K562 (cell line): ENCODE measurements around the gene SH3GLB2.

ENCODE experiments used
- GTF2F1 ChIP-seq: IDR thresholded peaks from 2 replicates; pipeline ENCODE4 v1.6.1; 2011; ENCODE audit warnings: low read depth, low read length, improper control_type of control experiment
- HNRNPK ChIP-seq: fragments of 200-400 bp; formaldehyde crosslinking; IDR thresholded peaks from one replicate; pipeline ENCODE4 v1.6.1; 2018; ENCODE audit warnings: mild to moderate bottlenecking, low read depth, low read length; ENCODE audit not compliant: poor library complexity, severe bottlenecking
- SMAD3 ChIP-seq: fragments of 450-650 bp; formaldehyde crosslinking; conservative IDR thresholded peaks from 2 replicates; pipeline ENCODE4 v1.4.0; 2020; ENCODE audit warnings: mild to moderate bottlenecking
- SRF ChIP-seq, 2 experiments: fragments of 250-450, 450-650 bp in 1 of 2; sonication (Bioruptor Pico) in 1 of 2; sonication (generic) in 1 of 2; formaldehyde crosslinking; IDR thresholded peaks; 2 replicates each; pipeline versions ENCODE4 v1.5.0 to v1.5.1; 2020 to 2022; ENCODE audit warnings: mild to moderate bottlenecking in 1 of 2, missing genetic modification reagents in 1 of 2
- SRSF9 ChIP-seq: fragments of 200-400 bp; formaldehyde crosslinking; IDR thresholded peaks from 2 replicates; pipeline ENCODE4 v1.6.1; 2017; ENCODE audit warnings: low read depth, low read length, borderline replicate concordance
- YY1 ChIP-seq, 3 experiments: IDR thresholded peaks; 2 replicates each; pipeline ENCODE4 v1.6.1; 2011; ENCODE audit warnings: low read length in 2 of 3, mild to moderate bottlenecking in 2 of 3, moderate library complexity in 2 of 3, borderline replicate concordance in 1 of 3, control low read depth in 1 of 3, low read depth in 1 of 3; ENCODE audit not compliant: insufficient read depth in 3 of 3, insufficient replicate concordance in 2 of 3, control insufficient read depth in 1 of 3, insufficient read length in 1 of 3; ENCODE audit errors: extremely low read depth in 1 of 3
- ZNF239 ChIP-seq: fragments of 250-450 bp; sonication (Bioruptor Pico); IDR thresholded peaks from 2 replicates; pipeline ENCODE4 v1.4.0; 2020; ENCODE audit warnings: mild to moderate bottlenecking
- ZSCAN29 ChIP-seq: fragments of 450-650 bp; IDR thresholded peaks from 2 replicates; pipeline ENCODE4 v1.6.1; 2017
- TF ChIP-seq, protein P1 (sequence below), 3 experiments: IDR thresholded peaks in 2 of 3; conservative IDR thresholded peaks in 1 of 3; 2 replicates each; pipeline ENCODE4 v1.5.1; 2011 to 2012; ENCODE audit warnings: low read length in 3 of 3, mild to moderate bottlenecking in 3 of 3, control low read depth in 2 of 3, improper control_type of control experiment in 1 of 3, inconsistent platforms in 1 of 3, low read depth in 1 of 3, mixed read lengths in 1 of 3, moderate library complexity in 1 of 3; ENCODE audit not compliant: insufficient read depth in 2 of 3
- TF ChIP-seq, protein P2 (sequence below): IDR thresholded peaks from 3 replicates; pipeline ENCODE4 v1.6.1; 2011; ENCODE audit warnings: borderline replicate concordance, mild to moderate bottlenecking; ENCODE audit not compliant: insufficient read length, insufficient read depth
- TF ChIP-seq, protein P3 (sequence below), 2 experiments: IDR thresholded peaks; 2 replicates each; pipeline ENCODE4 v1.6.1; 2012; ENCODE audit warnings: improper control_type of control experiment in 2 of 2, low read depth in 2 of 2, low read length in 2 of 2, borderline replicate concordance in 1 of 2
- TF ChIP-seq, protein P4 (sequence below): sonication (generic); formaldehyde crosslinking; IDR thresholded peaks from 2 replicates; pipeline ENCODE4 v1.9.0; 2022; ENCODE audit warnings: mild to moderate bottlenecking, missing genetic modification reagents
- TF ChIP-seq, protein P5 (sequence below): sonication (generic); formaldehyde crosslinking; IDR thresholded peaks from 2 replicates; pipeline ENCODE4 v1.9.0; 2022; ENCODE audit warnings: mild to moderate bottlenecking, missing genetic modification reagents
- TF ChIP-seq, protein P6 (sequence below): fragments of 450-650 bp; conservative IDR thresholded peaks from 2 replicates; pipeline ENCODE4 v1.6.1; 2016; ENCODE audit warnings: missing genetic modification characterization, low read depth, mild to moderate bottlenecking, missing compliant biosample characterization, moderate library complexity

DNA sequence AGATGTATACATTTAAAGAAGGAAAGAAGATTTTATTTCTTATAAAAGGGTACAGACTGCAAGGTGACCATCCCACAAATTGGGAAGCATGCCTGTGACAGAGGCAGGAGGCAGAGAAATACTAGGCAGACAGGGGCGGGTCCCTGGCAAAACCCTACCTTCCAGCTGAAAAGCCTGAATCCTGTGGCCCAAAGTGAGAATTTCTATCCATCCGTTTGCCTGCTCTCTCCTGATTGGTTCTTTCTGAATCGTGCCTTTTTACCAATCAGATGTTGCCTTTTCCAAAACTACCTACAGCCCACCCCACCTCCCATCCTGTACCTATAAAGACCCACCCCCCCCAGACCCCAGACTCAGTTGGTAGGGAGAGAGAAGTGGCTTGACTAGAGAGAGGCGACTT is 3.4 kb upstream of the SH3GLB2 start:
- TF ChIP-seq, protein P1, sequence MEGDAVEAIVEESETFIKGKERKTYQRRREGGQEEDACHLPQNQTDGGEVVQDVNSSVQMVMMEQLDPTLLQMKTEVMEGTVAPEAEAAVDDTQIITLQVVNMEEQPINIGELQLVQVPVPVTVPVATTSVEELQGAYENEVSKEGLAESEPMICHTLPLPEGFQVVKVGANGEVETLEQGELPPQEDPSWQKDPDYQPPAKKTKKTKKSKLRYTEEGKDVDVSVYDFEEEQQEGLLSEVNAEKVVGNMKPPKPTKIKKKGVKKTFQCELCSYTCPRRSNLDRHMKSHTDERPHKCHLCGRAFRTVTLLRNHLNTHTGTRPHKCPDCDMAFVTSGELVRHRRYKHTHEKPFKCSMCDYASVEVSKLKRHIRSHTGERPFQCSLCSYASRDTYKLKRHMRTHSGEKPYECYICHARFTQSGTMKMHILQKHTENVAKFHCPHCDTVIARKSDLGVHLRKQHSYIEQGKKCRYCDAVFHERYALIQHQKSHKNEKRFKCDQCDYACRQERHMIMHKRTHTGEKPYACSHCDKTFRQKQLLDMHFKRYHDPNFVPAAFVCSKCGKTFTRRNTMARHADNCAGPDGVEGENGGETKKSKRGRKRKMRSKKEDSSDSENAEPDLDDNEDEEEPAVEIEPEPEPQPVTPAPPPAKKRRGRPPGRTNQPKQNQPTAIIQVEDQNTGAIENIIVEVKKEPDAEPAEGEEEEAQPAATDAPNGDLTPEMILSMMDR (IDR thresholded peaks at IDR 0.05 in 2 of 3, conservative IDR thresholded peaks at IDR 0.05 in 1 of 3; ENCODE audit: insufficient read depth in 2 of 3, low read depth in 1 of 3, low read length in 3 of 3): no peak
- no peak for TF ChIP-seq GTF2F1
- no peak for TF ChIP-seq HNRNPK
- TF ChIP-seq, protein P2, sequence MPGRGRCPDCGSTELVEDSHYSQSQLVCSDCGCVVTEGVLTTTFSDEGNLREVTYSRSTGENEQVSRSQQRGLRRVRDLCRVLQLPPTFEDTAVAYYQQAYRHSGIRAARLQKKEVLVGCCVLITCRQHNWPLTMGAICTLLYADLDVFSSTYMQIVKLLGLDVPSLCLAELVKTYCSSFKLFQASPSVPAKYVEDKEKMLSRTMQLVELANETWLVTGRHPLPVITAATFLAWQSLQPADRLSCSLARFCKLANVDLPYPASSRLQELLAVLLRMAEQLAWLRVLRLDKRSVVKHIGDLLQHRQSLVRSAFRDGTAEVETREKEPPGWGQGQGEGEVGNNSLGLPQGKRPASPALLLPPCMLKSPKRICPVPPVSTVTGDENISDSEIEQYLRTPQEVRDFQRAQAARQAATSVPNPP: no peak
- TF ChIP-seq, protein P3, sequence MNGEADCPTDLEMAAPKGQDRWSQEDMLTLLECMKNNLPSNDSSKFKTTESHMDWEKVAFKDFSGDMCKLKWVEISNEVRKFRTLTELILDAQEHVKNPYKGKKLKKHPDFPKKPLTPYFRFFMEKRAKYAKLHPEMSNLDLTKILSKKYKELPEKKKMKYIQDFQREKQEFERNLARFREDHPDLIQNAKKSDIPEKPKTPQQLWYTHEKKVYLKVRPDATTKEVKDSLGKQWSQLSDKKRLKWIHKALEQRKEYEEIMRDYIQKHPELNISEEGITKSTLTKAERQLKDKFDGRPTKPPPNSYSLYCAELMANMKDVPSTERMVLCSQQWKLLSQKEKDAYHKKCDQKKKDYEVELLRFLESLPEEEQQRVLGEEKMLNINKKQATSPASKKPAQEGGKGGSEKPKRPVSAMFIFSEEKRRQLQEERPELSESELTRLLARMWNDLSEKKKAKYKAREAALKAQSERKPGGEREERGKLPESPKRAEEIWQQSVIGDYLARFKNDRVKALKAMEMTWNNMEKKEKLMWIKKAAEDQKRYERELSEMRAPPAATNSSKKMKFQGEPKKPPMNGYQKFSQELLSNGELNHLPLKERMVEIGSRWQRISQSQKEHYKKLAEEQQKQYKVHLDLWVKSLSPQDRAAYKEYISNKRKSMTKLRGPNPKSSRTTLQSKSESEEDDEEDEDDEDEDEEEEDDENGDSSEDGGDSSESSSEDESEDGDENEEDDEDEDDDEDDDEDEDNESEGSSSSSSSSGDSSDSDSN (IDR thresholded peaks at IDR 0.05; ENCODE audit: borderline replicate concordance in 1 of 2, low read depth in 2 of 2, low read length in 2 of 2): no peak
- no peak for TF ChIP-seq ZSCAN29
- TF ChIP-seq, protein P4, sequence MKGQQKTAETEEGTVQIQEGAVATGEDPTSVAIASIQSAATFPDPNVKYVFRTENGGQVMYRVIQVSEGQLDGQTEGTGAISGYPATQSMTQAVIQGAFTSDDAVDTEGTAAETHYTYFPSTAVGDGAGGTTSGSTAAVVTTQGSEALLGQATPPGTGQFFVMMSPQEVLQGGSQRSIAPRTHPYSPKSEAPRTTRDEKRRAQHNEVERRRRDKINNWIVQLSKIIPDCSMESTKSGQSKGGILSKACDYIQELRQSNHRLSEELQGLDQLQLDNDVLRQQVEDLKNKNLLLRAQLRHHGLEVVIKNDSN: no peak
- TF ChIP-seq, protein P5, sequence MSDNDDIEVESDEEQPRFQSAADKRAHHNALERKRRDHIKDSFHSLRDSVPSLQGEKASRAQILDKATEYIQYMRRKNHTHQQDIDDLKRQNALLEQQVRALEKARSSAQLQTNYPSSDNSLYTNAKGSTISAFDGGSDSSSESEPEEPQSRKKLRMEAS: no peak
- no peak for TF ChIP-seq ZNF239
- TF ChIP-seq SRF (CRISPR knock-in tag; IDR thresholded peaks at IDR 0.05): no peak
- TF ChIP-seq, protein P6, sequence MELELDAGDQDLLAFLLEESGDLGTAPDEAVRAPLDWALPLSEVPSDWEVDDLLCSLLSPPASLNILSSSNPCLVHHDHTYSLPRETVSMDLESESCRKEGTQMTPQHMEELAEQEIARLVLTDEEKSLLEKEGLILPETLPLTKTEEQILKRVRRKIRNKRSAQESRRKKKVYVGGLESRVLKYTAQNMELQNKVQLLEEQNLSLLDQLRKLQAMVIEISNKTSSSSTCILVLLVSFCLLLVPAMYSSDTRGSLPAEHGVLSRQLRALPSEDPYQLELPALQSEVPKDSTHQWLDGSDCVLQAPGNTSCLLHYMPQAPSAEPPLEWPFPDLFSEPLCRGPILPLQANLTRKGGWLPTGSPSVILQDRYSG (tag): no peak
- no peak for TF ChIP-seq SMAD3
- no peak for TF ChIP-seq YY1 (IDR thresholded peaks at IDR 0.05; ENCODE audit: borderline replicate concordance in 1 of 3, control insufficient read depth in 1 of 3, extremely low read depth in 1 of 3, insufficient read depth in 3 of 3, insufficient read length in 1 of 3, insufficient replicate concordance in 2 of 3, low read depth in 1 of 3, low read length in 2 of 3)
- TF ChIP-seq SRSF9: no peak
